Ovary (tissue), 9 donors: ENCODE measurements around the gene UBE2V1. TPM values are rescaled to one million over a fixed set of nuclear protein-coding genes. Genes with fewer than 3 reads are reported as not detected.

Source experiments
- DNase-seq, 5 donors: peaks; one replicate each; pipeline ENCODE4 v3.0.0-alpha.2; 2019 to 2020
- H3K27ac ChIP-seq, 2 donors: fragments of 200-600 bp; one replicate each; pipeline versions ENCODE4 v1.5.1 to v1.8.0; 2019 to 2022
- H3K27me3 ChIP-seq: fragments of 200-600 bp; one replicate; pipeline ENCODE4 v1.8.0; 2022
- H3K36me3 ChIP-seq: fragments of 200-600 bp; sonication (generic); one replicate; pipeline ENCODE4 v1.5.1; 2019
- H3K4me1 ChIP-seq: one replicate; pipeline ENCODE4 v1.8.1; 2013; ENCODE audit warnings: mild to moderate bottlenecking, moderate library complexity; ENCODE audit not compliant: insufficient read depth
- H3K4me3 ChIP-seq: fragments of 200-600 bp; sonication (generic); one replicate; pipeline ENCODE4 v1.5.1; 2017
- H3K9me3 ChIP-seq, 2 donors: fragments of 200-600 bp in 1 of 2; sonication (generic) in 1 of 2; one replicate each; pipeline versions ENCODE4 v1.5.1 to v1.8.1; 2013 to 2019; ENCODE audit warnings: mild to moderate bottlenecking in 1 of 2, moderate library complexity in 1 of 2
- EP300 ChIP-seq: sonication (generic); formaldehyde crosslinking; IDR thresholded peaks from one replicate; pipeline ENCODE4 v1.6.1; 2017; ENCODE audit warnings: antibody characterized with exemption
- POLR2A ChIP-seq: fragments of 450-650 bp; IDR thresholded peaks from one replicate; pipeline ENCODE4 v1.6.1; 2017; ENCODE audit warnings: antibody characterized with exemption, mild to moderate bottlenecking, moderate library complexity
- WGBS, 3 donors: extraction: QIAGEN DNeasy Blood & Tissue Kit in 1 of 3; methylation state at CpG; one replicate each; pipeline versions ENCODE4 v1.1.5 to v1.1.7; 2013 to 2017; 5-methylcytosine and 5-hydroxymethylcytosine counted together
- intact Hi-C, 4 donors: fragments of 100-400 bp; cut with DNase I; formaldehyde crosslinking; loops; one replicate each; pipeline versions ENCODE4 v1.11.0 to v1.15.1; 2022 to 2023
- polyA plus RNA-seq, 2 donors: library from polyadenylated mRNA; stranded (reverse); fragments of 200-250 nt in 1 of 2; fragments of 350-450 nt in 1 of 2; fragmentation: Illumina TruSeq in 1 of 2; extraction: RNeasy Lipid Tissue Mini Kit (QIAGEN cat#74804) in 1 of 2; gene quantifications; one replicate each; pipeline ENCODE4 v1.2.3, GENCODE V29; 2013 to 2014
- total RNA-seq, 7 donors: library from RNA; depleted of rRNA in 2 of 7; stranded (reverse); fragments of >200 nt in 2 of 7; fragmentation: NEBNext Ultra II Directional in 3 of 7; extraction: Animal tissue kit (Norgen Biotek cat#: 25700) in 3 of 7; gene quantifications; one replicate each; pipeline versions ENCODE4 v1.1.0 to v1.2.4, GENCODE V29; 2016 to 2023
- TF ChIP-seq, protein P1 (sequence below), 3 donors: fragments of 450-650 bp in 2 of 3; fragments of 200-600 bp in 1 of 3; IDR thresholded peaks; one replicate each; pipeline versions ENCODE4 v1.5.1 to v1.8.0; 2016 to 2022; ENCODE audit warnings: antibody characterized with exemption in 3 of 3, mild to moderate bottlenecking in 1 of 3
- donor health status: DM: no; HTN: no; CAD: no; lungs with moderate emphysema.
- donor health status: DM: no; HTN: no; CAD: no.
- donor health status: Bipolar disorder and iron deficiency.
- donor health status: DM: yes; HTN: yes; CAD: no.
- donor health status: DM: no; HTN: no; CAD: no.
- donor health status: DM: yes; HTN: yes; CAD: no.

The UBE2V1 gene
- total and polyA plus RNA-seq, 9 donors: 43.6 to 189 (median 77.2) TPM

DNA sequence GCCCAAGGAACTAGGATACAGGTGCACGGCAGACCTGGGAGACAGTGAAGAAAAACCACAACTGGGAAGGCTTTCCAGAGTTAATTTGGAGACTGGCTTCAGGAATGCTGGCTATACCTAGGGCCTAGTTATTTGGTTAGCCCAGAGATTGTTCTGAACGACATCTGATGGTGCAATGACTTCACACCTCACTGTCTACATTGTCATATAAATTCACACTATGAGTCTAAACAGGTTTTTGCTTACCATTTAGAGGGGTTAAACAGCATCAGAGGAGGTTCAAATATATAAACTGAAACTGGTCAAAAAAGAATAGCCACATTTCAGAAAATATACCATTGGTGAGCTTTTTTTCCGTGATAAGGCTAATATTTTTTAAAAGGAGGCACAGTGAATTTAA, 16.7 kb downstream of the UBE2V1 start:
- peaks cover 2% of the 10 kb centered on the region for H3K4me1 ChIP-seq
- TF ChIP-seq POLR2A: no peak
- TF ChIP-seq EP300: no peak
- TF ChIP-seq, protein P1, sequence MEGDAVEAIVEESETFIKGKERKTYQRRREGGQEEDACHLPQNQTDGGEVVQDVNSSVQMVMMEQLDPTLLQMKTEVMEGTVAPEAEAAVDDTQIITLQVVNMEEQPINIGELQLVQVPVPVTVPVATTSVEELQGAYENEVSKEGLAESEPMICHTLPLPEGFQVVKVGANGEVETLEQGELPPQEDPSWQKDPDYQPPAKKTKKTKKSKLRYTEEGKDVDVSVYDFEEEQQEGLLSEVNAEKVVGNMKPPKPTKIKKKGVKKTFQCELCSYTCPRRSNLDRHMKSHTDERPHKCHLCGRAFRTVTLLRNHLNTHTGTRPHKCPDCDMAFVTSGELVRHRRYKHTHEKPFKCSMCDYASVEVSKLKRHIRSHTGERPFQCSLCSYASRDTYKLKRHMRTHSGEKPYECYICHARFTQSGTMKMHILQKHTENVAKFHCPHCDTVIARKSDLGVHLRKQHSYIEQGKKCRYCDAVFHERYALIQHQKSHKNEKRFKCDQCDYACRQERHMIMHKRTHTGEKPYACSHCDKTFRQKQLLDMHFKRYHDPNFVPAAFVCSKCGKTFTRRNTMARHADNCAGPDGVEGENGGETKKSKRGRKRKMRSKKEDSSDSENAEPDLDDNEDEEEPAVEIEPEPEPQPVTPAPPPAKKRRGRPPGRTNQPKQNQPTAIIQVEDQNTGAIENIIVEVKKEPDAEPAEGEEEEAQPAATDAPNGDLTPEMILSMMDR (IDR thresholded peaks at IDR 0.05): no peak
- intact Hi-C loops: no loop called here

DNA sequence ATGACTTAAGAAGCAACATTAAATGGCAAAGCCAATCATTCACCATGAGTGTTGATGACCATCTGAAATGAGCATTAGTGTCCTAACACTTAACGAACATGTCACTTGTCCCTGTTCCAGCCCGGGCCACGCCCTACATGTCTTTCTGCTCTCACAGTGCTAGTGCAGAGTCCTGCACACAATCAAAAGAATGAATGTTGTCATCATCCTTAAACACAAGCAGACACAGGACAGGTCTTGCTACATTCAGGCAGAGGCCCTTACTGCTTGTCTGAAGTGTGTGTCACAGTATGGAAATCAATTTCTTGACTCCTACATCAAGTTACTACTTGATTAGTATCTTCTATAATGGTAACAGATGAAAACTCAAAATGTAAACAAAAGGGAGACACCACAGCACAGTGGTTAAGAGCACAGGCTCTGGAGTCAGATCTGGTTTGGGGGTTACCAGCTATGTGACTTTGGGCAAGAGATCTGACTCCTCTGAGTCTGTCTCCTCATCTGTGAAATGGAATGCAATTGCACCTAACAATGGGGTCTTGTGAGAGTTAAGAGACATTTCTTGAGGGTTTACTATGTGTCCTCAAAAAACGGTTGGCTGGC, 17.4 kb downstream of the UBE2V1 start:
- intact Hi-C loops: no loop called here
- 84 to 87% (median 86%) methylated on average over 4 of the region's 4 CpGs for WGBS, 3 donors
- no peaks in the 10 kb centered on the region for H3K27me3 ChIP-seq
- H3K9me3 ChIP-seq: no peaks in the 10 kb centered on the region
- TF ChIP-seq, protein P1 (IDR thresholded peaks at IDR 0.05): no peak
- TF ChIP-seq EP300: no peak
- TF ChIP-seq POLR2A: no peak
- no peak overlapping the region for H3K27ac ChIP-seq
- no peaks in the 10 kb centered on the region for H3K36me3 ChIP-seq
- DNase-seq: no peak
- H3K4me3 ChIP-seq: no peak overlapping the region
- peaks cover 2% of the 10 kb centered on the region for H3K4me1 ChIP-seq

More for the DNA sequence above, 16.7 kb downstream of the UBE2V1 start:
- no peak overlapping the region for H3K27ac ChIP-seq
- H3K27me3 ChIP-seq: no peaks in the 10 kb centered on the region
- DNase-seq: no peak
- WGBS, 3 donors: 89 to 91% (median 90%) methylated on average over 3 of the region's 3 CpGs
- H3K4me3 ChIP-seq: no peak overlapping the region
- H3K36me3 ChIP-seq: no peaks in the 10 kb centered on the region
- H3K9me3 ChIP-seq: no peaks in the 10 kb centered on the region

GRCh38 chr20:50094522-50094921, 18.4 kb downstream of the UBE2V1 start:
- TF ChIP-seq POLR2A (no peak), EP300 (no peak)
- TF ChIP-seq, protein P1 (IDR thresholded peaks at IDR 0.05): no peak
- H3K4me1 ChIP-seq: no peaks in the 10 kb centered on the region
- intact Hi-C loops: no loop called here
- no peak overlapping the region for H3K27ac ChIP-seq
- no peak overlapping the region for H3K4me3 ChIP-seq
- no peaks in the 10 kb centered on the region for H3K27me3 ChIP-seq
- H3K36me3 ChIP-seq: no peaks in the 10 kb centered on the region
- H3K9me3 ChIP-seq: no peaks in the 10 kb centered on the region
- 86 to 93% (median 87%) methylated on average over 4 of the region's 4 CpGs for WGBS, 3 donors
- no peak for DNase-seq

GRCh38 chr20:50093240-50093639, 19.7 kb downstream of the UBE2V1 start:
- Histone ChIP-seq H3K9me3 (no peaks in the 10 kb centered on the region), H3K27me3 (no peaks in the 10 kb centered on the region), H3K36me3 (no peaks in the 10 kb centered on the region), H3K4me3 (no peak overlapping the region), H3K27ac (no peak overlapping the region), H3K4me1 (no peaks in the 10 kb centered on the region)
- intact Hi-C loops: no loop called here
- TF ChIP-seq, protein P1 (IDR thresholded peaks at IDR 0.05): no peak
- no peak for TF ChIP-seq POLR2A
- TF ChIP-seq EP300: no peak
- no peak for DNase-seq
- WGBS, 3 donors: 81 to 87% (median 82%) methylated on average over 2 of the region's 2 CpGs
